HEK293T (cell line): ENCODE data around the gene SMAD3.

Source experiments
- ARNT ChIP-seq: fragments of 450-650 bp; IDR thresholded peaks from 2 replicates; pipeline ENCODE4 v1.6.1; 2017; ENCODE audit warnings: mild to moderate bottlenecking
- L3MBTL2 ChIP-seq: fragments of 450-650 bp; conservative IDR thresholded peaks from 2 replicates; pipeline ENCODE4 v1.6.1; 2016; ENCODE audit warnings: mild to moderate bottlenecking
- SUZ12 ChIP-seq: fragments of 450-650 bp; IDR thresholded peaks from 2 replicates; pipeline ENCODE4 v1.6.1; 2016; ENCODE audit warnings: mild to moderate bottlenecking
- TARDBP ChIP-seq: fragments of 450-650 bp; IDR thresholded peaks from 2 replicates; pipeline ENCODE4 v1.6.1; 2016

- no peak for TF ChIP-seq L3MBTL2
- no peak for TF ChIP-seq ARNT
- TF ChIP-seq TARDBP, result no peak
- no peak for TF ChIP-seq SUZ12
Measured at GRCh38 chr15:67219288-67219687, 153.9 kb downstream of the SMAD3 start.
